ENCODE results near the gene ZNF423. TPM values are rescaled to one million over a fixed set of nuclear protein-coding genes. Genes with fewer than 3 reads are reported as not detected.
A peak's percentile ranks its signal among the peaks of the same experiment; 100 is the strongest.

ZNF423 gene
- total RNA-seq, 1 experiment from 2014 or later, result 11.1 TPM

GRCh38 chr16:49700251-49701064 lies 155.5 kb downstream of the ZNF423 start:
- peaks cover 77% of the 10 kb centered on the region for H3K4me1 ChIP-seq (ENCODE audit: insufficient read depth, low read length, poor library complexity, severe bottlenecking)
- TF ChIP-seq, protein P1, sequence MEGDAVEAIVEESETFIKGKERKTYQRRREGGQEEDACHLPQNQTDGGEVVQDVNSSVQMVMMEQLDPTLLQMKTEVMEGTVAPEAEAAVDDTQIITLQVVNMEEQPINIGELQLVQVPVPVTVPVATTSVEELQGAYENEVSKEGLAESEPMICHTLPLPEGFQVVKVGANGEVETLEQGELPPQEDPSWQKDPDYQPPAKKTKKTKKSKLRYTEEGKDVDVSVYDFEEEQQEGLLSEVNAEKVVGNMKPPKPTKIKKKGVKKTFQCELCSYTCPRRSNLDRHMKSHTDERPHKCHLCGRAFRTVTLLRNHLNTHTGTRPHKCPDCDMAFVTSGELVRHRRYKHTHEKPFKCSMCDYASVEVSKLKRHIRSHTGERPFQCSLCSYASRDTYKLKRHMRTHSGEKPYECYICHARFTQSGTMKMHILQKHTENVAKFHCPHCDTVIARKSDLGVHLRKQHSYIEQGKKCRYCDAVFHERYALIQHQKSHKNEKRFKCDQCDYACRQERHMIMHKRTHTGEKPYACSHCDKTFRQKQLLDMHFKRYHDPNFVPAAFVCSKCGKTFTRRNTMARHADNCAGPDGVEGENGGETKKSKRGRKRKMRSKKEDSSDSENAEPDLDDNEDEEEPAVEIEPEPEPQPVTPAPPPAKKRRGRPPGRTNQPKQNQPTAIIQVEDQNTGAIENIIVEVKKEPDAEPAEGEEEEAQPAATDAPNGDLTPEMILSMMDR (conservative IDR thresholded peaks at IDR 0.05; ENCODE audit: low read depth, low read length), result no peak
- TF ChIP-seq EZH2 (IDR thresholded peaks at IDR 0.05; ENCODE audit: borderline replicate concordance, low read depth, low read length, poor library complexity, severe bottlenecking), result no peak
- peak; percentile 90 for DNase-seq (ENCODE audit: low spot score)
- H3K4me3 ChIP-seq (ENCODE audit: low read depth, low read length, poor library complexity, severe bottlenecking), result peak overlapping the region; percentile 43
- no peaks in the 10 kb centered on the region for H3K27me3 ChIP-seq (replicated peaks; ENCODE audit: insufficient read depth, low read depth, low read length, poor library complexity)
- intact Hi-C loops (cut with micrococcal nuclease; ENCODE audit: unreplicated experiment), result loop anchor here (2.0 to 10.0 kb wide), 3 partner anchors 103 to 156 kb away; partner anchors contain the start of gene ZNF423
- no TSS peak for BruUV-seq (replicated peaks)
- no peaks in the 10 kb centered on the region for H3K9me3 ChIP-seq (ENCODE audit: low read depth, low read length, poor library complexity, severe bottlenecking)
- CTCF ChIA-PET, result no interaction called here
- POLR2A ChIA-PET (ENCODE audit: low non-redundant PET), result interaction anchor here (0.7 kb wide), 1 partner anchor 338 kb away, joined by 22 read pairs; no protein-coding TSS in a partner anchor
- H3K27ac ChIP-seq (ENCODE audit: low read depth, low read length, poor library complexity, severe bottlenecking), result peak overlapping the region; percentile 99
- H3K36me3 ChIP-seq (ENCODE audit: insufficient read depth, low read length, poor library complexity, severe bottlenecking), result no peaks in the 10 kb centered on the region

DNA sequence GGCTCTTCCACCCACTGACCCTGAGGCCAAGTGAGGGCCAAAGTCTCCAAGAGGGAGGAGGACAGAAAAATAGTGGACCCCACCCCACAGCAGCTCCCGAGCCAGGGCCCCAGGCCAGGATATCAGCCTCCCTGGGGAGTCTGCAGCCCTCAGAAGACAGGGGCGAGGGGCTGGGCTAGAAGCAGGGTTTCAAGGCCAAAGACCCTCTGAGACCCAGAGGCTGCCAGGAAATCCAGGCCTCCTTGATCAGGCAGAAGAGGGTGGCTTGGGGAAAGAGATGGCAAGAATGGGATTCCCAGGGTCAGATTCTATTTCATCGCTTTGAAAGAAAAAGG lies 156.1 kb downstream of the ZNF423 start:
- no peak for TF ChIP-seq EZH2 (IDR thresholded peaks at IDR 0.05; ENCODE audit: borderline replicate concordance, low read depth, low read length, poor library complexity, severe bottlenecking)
- TF ChIP-seq, protein P1 (conservative IDR thresholded peaks at IDR 0.05; ENCODE audit: low read depth, low read length), result no peak

GRCh38 chr16:49698931-49699840 lies 156.7 kb downstream of the ZNF423 start:
- DNase-seq (ENCODE audit: low spot score), result peak; percentile 92
- ChIA-PET POLR2A (ENCODE audit: low non-redundant PET) (interaction anchor here (0.7 kb wide), 1 partner anchor 34 kb away, joined by 4 read pairs; no protein-coding TSS in a partner anchor), CTCF (no interaction called here)
- H3K9me3 ChIP-seq (ENCODE audit: low read depth, low read length, poor library complexity, severe bottlenecking), result no peaks in the 10 kb centered on the region
- no peaks in the 10 kb centered on the region for H3K27me3 ChIP-seq (replicated peaks; ENCODE audit: insufficient read depth, low read depth, low read length, poor library complexity)
- H3K27ac ChIP-seq (ENCODE audit: low read depth, low read length, poor library complexity, severe bottlenecking), result peak overlapping the region; percentile 99
- TF ChIP-seq, protein P1 (conservative IDR thresholded peaks at IDR 0.05; ENCODE audit: low read depth, low read length), result no peak
- TF ChIP-seq EZH2 (IDR thresholded peaks at IDR 0.05; ENCODE audit: borderline replicate concordance, low read depth, low read length, poor library complexity, severe bottlenecking), result no peak
- intact Hi-C loops (cut with micrococcal nuclease; ENCODE audit: unreplicated experiment), result no loop called here
- no TSS peak for BruUV-seq (replicated peaks)
- H3K4me3 ChIP-seq (ENCODE audit: low read depth, low read length, poor library complexity, severe bottlenecking), result peak overlapping the region; percentile 43
- H3K36me3 ChIP-seq (ENCODE audit: insufficient read depth, low read length, poor library complexity, severe bottlenecking), result no peaks in the 10 kb centered on the region
- H3K4me1 ChIP-seq (ENCODE audit: insufficient read depth, low read length, poor library complexity, severe bottlenecking), result peaks cover 73% of the 10 kb centered on the region

More for the DNA sequence above, 156.1 kb downstream of the ZNF423 start:
- CTCF ChIA-PET, result no interaction called here
- POLR2A ChIA-PET (ENCODE audit: low non-redundant PET), result interaction anchor here (0.7 kb wide), 1 partner anchor 338 kb away, joined by 22 read pairs; no protein-coding TSS in a partner anchor
- Histone ChIP-seq H3K4me1 (ENCODE audit: insufficient read depth, low read length, poor library complexity, severe bottlenecking) (peaks cover 77% of the 10 kb centered on the region), H3K27ac (ENCODE audit: low read depth, low read length, poor library complexity, severe bottlenecking) (peak overlapping the region; percentile 99), H3K9me3 (ENCODE audit: low read depth, low read length, poor library complexity, severe bottlenecking) (no peaks in the 10 kb centered on the region), H3K4me3 (ENCODE audit: low read depth, low read length, poor library complexity, severe bottlenecking) (peak overlapping the region; percentile 43), H3K36me3 (ENCODE audit: insufficient read depth, low read length, poor library complexity, severe bottlenecking) (no peaks in the 10 kb centered on the region), H3K27me3 (replicated peaks; ENCODE audit: insufficient read depth, low read depth, low read length, poor library complexity) (no peaks in the 10 kb centered on the region)
- intact Hi-C loops (cut with micrococcal nuclease; ENCODE audit: unreplicated experiment), result loop anchor here (2.0 to 10.0 kb wide), 3 partner anchors 103 to 157 kb away; partner anchors contain the start of gene ZNF423
- no peak for DNase-seq (ENCODE audit: low spot score)
- BruUV-seq (replicated peaks), result TSS peak; percentile 28
